ENCODE data around the gene VWA3B.

Gene VWA3B

GRCh38 chr2:98172951-98173350 is 86.0 kb downstream of the VWA3B start:
- no peak for DNase-seq

- no peak for DNase-seq
These were observed 88.8 kb downstream of the VWA3B start for GRCh38 chr2:98175811-98176210.

GRCh38 chr2:98177286-98177685 is 90.3 kb downstream of the VWA3B start:
- DNase-seq: no peak

GRCh38 chr2:98177986-98178385 is 91.0 kb downstream of the VWA3B start:
- no peak for DNase-seq

- DNase-seq: no peak
These were observed 93.5 kb downstream of the VWA3B start for GRCh38 chr2:98180456-98180855.

GRCh38 chr2:98181346-98181745 is 94.4 kb downstream of the VWA3B start:
- DNase-seq: no peak

GRCh38 chr2:98185801-98186200 is 98.8 kb downstream of the VWA3B start:
- no peak for DNase-seq

- no peak for DNase-seq
These were observed 100.2 kb downstream of the VWA3B start for GRCh38 chr2:98187194-98187593.

- DNase-seq: no peak
These were observed 101.5 kb downstream of the VWA3B start for GRCh38 chr2:98188351-98189046.

- DNase-seq: no peak
These were observed 104.9 kb downstream of the VWA3B start for GRCh38 chr2:98191883-98192282.

GRCh38 chr2:98201576-98201975 is 114.6 kb downstream of the VWA3B start:
- DNase-seq: no peak

GRCh38 chr2:98205889-98206288 is 118.9 kb downstream of the VWA3B start:
- no peak for DNase-seq

- no peak for DNase-seq
These were observed 125.4 kb downstream of the VWA3B start for GRCh38 chr2:98212092-98213000.

- no peak for DNase-seq
These were observed 129.6 kb downstream of the VWA3B start for GRCh38 chr2:98216616-98217015.

GRCh38 chr2:98219152-98219551 is 132.2 kb downstream of the VWA3B start:
- DNase-seq: no peak

- DNase-seq: no peak
These were observed 147.0 kb downstream of the VWA3B start for GRCh38 chr2:98233941-98234340.

- DNase-seq: peak in 1 of 14 donors; percentile 3
These were observed 147.8 kb downstream of the VWA3B start for GRCh38 chr2:98234776-98235175.

GRCh38 chr2:98236935-98237334 is 150.0 kb downstream of the VWA3B start:
- DNase-seq: no peak

GRCh38 chr2:98240786-98241398 is 153.9 kb downstream of the VWA3B start:
- no peak for DNase-seq

- peak in 2 of 14 donors; percentile 17 to 26 for DNase-seq
These were observed 154.6 kb downstream of the VWA3B start for GRCh38 chr2:98241592-98241991.

- DNase-seq: peak in 9 of 14 donors; percentile 1 to 50 (median 28)
These were observed 155.0 kb downstream of the VWA3B start for GRCh38 chr2:98242003-98242402.

GRCh38 chr2:98245491-98245890 is 158.5 kb downstream of the VWA3B start:
- no peak for DNase-seq

GRCh38 chr2:98247383-98247782 is 160.4 kb downstream of the VWA3B start:
- DNase-seq: no peak

Measured in C1 segment of cervical spinal cord (tissue), 14 donors.